H1 (cell line): Measurements from ENCODE around the gene HECTD4. TPM values are rescaled to one million over a fixed set of nuclear protein-coding genes. Genes with fewer than 3 reads are reported as not detected.

Experiments used
- ASH2L ChIP-seq: fragments of 200-600, 300-600 bp; sonication (generic); IDR thresholded peaks from one replicate; pipeline ENCODE4 v1.7.1; 2017; ENCODE audit warnings: low read length
- CHD2 ChIP-seq: IDR thresholded peaks from 2 replicates; pipeline ENCODE4 v1.6.1; 2012; ENCODE audit warnings: low read length, improper control_type of control experiment
- EGR1 ChIP-seq: IDR thresholded peaks from 2 replicates; pipeline ENCODE4 v1.6.1; 2011; ENCODE audit warnings: low read depth, low read length, borderline replicate concordance
- FOSL1 ChIP-seq: IDR thresholded peaks from 2 replicates; pipeline ENCODE4 v1.6.1; 2011; ENCODE audit warnings: mild to moderate bottlenecking, low read depth, low read length, moderate library complexity; ENCODE audit not compliant: insufficient read depth
- KDM4A ChIP-seq: IDR thresholded peaks from one replicate; pipeline ENCODE4 v1.7.1; 2012; ENCODE audit warnings: low read depth, mild to moderate bottlenecking, moderate library complexity, low read length, inconsistent platforms; ENCODE audit not compliant: severe bottlenecking
- KDM5A ChIP-seq: fragments of 200-600 bp; IDR thresholded peaks from 2 replicates; pipeline ENCODE4 v1.7.1; 2012; ENCODE audit warnings: mild to moderate bottlenecking, low read length, inconsistent platforms, mixed read lengths
- MAX ChIP-seq: IDR thresholded peaks from 2 replicates; pipeline ENCODE4 v1.6.1; 2012; ENCODE audit warnings: inconsistent platforms
- POLR2AphosphoS5 ChIP-seq: IDR thresholded peaks from 2 replicates; pipeline ENCODE4 v1.6.1; 2011; ENCODE audit warnings: low read depth, low read length
- RFX5 ChIP-seq: IDR thresholded peaks from 2 replicates; pipeline ENCODE4 v1.6.1; 2011; ENCODE audit warnings: low read depth, low read length, improper control_type of control experiment, borderline replicate concordance
- USF2 ChIP-seq: IDR thresholded peaks from 2 replicates; pipeline ENCODE4 v1.6.1; 2011; ENCODE audit warnings: low read length, improper control_type of control experiment
- polyA plus RNA-seq, 7 experiments: library from polyadenylated mRNA; depleted of rRNA in 3 of 7; stranded (reverse) in 5 of 7; unstranded in 2 of 7; fragments of >200 nt in 5 of 7; fragments of 200-250 nt in 2 of 7; gene quantifications; 1 replicate in 5 of 7; 2 replicates in 1 of 7; 4 replicates in 1 of 7; pipeline versions ENCODE4 v1.2.1 to v1.2.3, GENCODE V29; 2011 to 2013; ENCODE audit warnings: missing spikeins in 2 of 7, mixed read lengths in 2 of 7
- total RNA-seq: library from RNA; stranded (reverse); fragmentation: NEBNext Ultra II Directional; extraction: Animal tissue kit (Norgen Biotek cat#: 25700); gene quantifications from 2 replicates; pipeline ENCODE4 v1.2.1, GENCODE V29; 2021

HECTD4 gene
- total and polyA plus RNA-seq, 2 of the 8 experiments (the other 6 are each of a cell fraction or from before 2014, with no cell fraction given), result 6.5 to 33.7 TPM

- TF ChIP-seq USF2, result no peak
- TF ChIP-seq KDM5A, result no peak; the same call in 1 of the 2 replicates
- no peak for TF ChIP-seq FOSL1
- no peak for TF ChIP-seq CHD2
- TF ChIP-seq ASH2L, result no peak
- TF ChIP-seq EGR1, result no peak
- no peak for TF ChIP-seq POLR2AphosphoS5
- peak; percentile 54; the same call in 1 of the 2 replicates for TF ChIP-seq MAX
- no peak for TF ChIP-seq RFX5
- TF ChIP-seq KDM4A, result no peak
These were observed at the start of gene HECTD4 (continued) for GRCh38 chr12:112381883-112382796.
